ENCODE results near the gene EEA1.

EEA1 gene

GRCh38 chr12:92927436-92928281 lies 1.4 kb downstream of the EEA1 start:
- no peak for TF ChIP-seq CTCF (IDR thresholded peaks at IDR 0.05; ENCODE audit: insufficient read depth, low read depth, low read length, missing control alignments)
- peak; percentile 59 for DNase-seq (ENCODE audit: low read depth)
- peak overlapping the region; percentile 96 for H3K4me3 ChIP-seq (ENCODE audit: low read depth, low read length)

- no peak for TF ChIP-seq CTCF (IDR thresholded peaks at IDR 0.05; ENCODE audit: insufficient read depth, low read depth, low read length, missing control alignments)
- peak overlapping the region; percentile 96 for H3K4me3 ChIP-seq (ENCODE audit: low read depth, low read length)
- peak; percentile 68 for DNase-seq (ENCODE audit: low read depth)
Measured at GRCh38 chr12:92927055-92927435, 2.0 kb downstream of the EEA1 start.

GRCh38 chr12:92926549-92926948 lies 2.5 kb downstream of the EEA1 start:
- DNase-seq (ENCODE audit: low read depth), result no peak
- TF ChIP-seq CTCF (IDR thresholded peaks at IDR 0.05; ENCODE audit: insufficient read depth, low read depth, low read length, missing control alignments), result no peak
- peak overlapping the region; percentile 96 for H3K4me3 ChIP-seq (ENCODE audit: low read depth, low read length)

GRCh38 chr12:92921877-92922276 lies 7.2 kb downstream of the EEA1 start:
- peak; percentile 76 for DNase-seq (ENCODE audit: low read depth)
- TF ChIP-seq CTCF (IDR thresholded peaks at IDR 0.05; ENCODE audit: insufficient read depth, low read depth, low read length, missing control alignments), result no peak
- no peak overlapping the region for H3K4me3 ChIP-seq (ENCODE audit: low read depth, low read length)

- H3K4me3 ChIP-seq (ENCODE audit: low read depth, low read length), result no peak overlapping the region
- no peak for DNase-seq (ENCODE audit: low read depth)
- TF ChIP-seq CTCF (IDR thresholded peaks at IDR 0.05; ENCODE audit: insufficient read depth, low read depth, low read length, missing control alignments), result no peak
Measured at GRCh38 chr12:92915365-92915764, 13.7 kb downstream of the EEA1 start.

GRCh38 chr12:92914170-92914569 lies 14.9 kb downstream of the EEA1 start:
- DNase-seq (ENCODE audit: low read depth), result no peak
- H3K4me3 ChIP-seq (ENCODE audit: low read depth, low read length), result no peak overlapping the region
- TF ChIP-seq CTCF (IDR thresholded peaks at IDR 0.05; ENCODE audit: insufficient read depth, low read depth, low read length, missing control alignments), result no peak

GRCh38 chr12:92912672-92913071 lies 16.4 kb downstream of the EEA1 start:
- no peak for DNase-seq (ENCODE audit: low read depth)
- no peak overlapping the region for H3K4me3 ChIP-seq (ENCODE audit: low read depth, low read length)
- no peak for TF ChIP-seq CTCF (IDR thresholded peaks at IDR 0.05; ENCODE audit: insufficient read depth, low read depth, low read length, missing control alignments)

Data from GM12865 (cell line).